Endometrium (tissue), 2 donors: ENCODE measurements around the gene STOML3.
A peak's percentile ranks its signal among the peaks of the same experiment; 100 is the strongest.

Experiments used
- FAIRE-seq: peaks from 2 replicates; lab custom pipeline; 2012; peaks lifted over from hg19 to GRCh38; lab: Jason Lieb, UNC
- donor health status: control.
- donor health status: control.

The STOML3 gene

DNA sequence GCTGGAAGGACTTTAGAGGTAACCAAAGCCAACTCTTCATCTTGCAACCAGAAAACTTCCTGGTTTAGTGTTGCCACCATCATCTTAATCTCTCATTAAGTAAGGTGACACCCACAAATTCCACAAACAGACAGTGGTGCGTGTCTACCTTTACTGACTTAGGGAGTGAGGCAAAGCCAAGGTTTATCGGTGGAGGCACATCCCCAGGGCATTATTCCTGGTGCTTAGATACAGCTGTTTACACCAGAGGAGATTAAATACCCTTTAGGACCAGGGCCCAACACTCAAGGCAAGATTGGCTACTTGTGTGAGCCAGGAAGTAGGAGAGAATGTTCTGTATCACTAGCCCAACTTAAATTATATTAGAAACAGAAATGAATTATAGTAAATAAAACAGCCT lies 9.5 kb downstream of the STOML3 start:
- no peak for FAIRE-seq

DNA sequence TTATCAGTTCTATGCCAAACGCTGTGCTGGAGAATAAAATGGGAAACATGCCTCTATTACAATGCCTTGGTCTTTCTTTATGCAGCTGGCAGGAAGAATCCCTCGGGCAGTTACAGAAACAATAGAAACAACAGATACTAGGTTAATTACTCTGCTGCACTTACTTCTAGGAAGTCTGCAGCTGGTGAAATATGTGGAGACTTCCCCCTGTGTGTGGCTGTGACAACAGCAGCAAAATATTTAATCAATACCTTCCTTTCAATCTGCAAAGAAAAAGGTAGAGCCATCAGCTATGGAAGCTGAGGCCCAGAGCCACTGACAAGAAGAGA lies 9.9 kb downstream of the STOML3 start:
- no peak for FAIRE-seq

DNA sequence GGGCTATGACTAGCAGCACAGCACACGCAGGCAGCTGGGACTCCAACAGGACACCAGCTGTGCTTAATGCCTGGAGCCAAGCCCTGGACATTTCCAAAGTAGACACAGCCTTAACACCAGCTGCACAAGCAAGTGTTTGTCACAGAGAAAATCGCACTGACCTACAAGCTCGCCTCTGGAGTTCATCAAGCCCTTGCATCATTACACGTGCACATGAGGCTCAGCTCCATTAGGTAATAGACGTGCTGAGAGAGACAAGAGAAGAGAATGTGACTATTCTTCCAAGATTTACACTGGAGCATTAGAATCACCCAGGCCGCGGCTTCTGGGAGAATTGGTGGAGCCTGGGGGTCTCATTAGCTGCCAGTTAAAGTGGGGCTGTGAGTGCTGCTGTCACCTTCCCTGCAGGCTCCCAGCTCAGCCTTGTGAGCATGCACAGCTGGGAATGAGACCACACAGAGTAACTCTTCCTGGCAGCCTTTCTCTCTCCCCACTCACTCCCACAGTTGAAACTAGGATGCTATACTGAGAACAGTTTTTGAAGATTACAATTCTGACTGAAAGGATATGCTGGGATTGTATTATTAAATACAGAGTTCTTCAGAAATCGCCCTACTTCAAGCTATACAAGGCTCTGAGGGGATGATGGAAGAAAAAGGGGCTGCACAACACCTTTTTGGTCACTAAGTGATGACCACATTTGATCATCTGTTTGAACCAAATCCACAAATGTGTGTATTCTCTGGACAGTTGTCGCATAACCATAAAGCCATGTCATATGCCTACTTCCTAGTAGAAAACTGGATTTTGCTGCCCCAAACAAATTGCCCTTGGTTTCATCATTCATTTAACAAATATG lies 10.5 kb downstream of the STOML3 start:
- FAIRE-seq: no peak

- FAIRE-seq: no peak
Measured at GRCh38 chr13:38970380-38971051, 20.1 kb downstream of the STOML3 start.

DNA sequence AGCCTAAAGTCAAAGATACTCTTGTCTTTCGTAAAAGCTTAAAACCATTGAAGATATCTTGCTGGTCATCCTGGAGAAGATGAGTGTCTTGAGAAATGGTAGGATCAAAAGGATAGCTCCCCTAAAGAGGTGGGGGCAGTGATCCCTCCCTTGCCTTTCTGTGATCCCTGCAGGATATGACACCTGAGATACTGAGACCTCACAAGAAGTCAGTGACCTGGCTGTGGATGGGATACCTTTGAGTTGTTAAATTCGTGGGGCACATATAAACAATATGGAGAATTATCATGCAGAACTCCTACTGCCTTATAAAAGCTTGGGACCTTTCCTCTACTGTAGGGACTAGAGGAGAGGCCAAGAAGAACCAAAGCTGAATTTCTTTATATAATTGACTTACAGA lies 21.4 kb downstream of the STOML3 start:
- no peak for FAIRE-seq

- FAIRE-seq: no peak
Measured at GRCh38 chr13:38967446-38967845, 23.2 kb downstream of the STOML3 start.

- FAIRE-seq: no peak
Measured at GRCh38 chr13:38965281-38965680, 25.4 kb downstream of the STOML3 start.

DNA sequence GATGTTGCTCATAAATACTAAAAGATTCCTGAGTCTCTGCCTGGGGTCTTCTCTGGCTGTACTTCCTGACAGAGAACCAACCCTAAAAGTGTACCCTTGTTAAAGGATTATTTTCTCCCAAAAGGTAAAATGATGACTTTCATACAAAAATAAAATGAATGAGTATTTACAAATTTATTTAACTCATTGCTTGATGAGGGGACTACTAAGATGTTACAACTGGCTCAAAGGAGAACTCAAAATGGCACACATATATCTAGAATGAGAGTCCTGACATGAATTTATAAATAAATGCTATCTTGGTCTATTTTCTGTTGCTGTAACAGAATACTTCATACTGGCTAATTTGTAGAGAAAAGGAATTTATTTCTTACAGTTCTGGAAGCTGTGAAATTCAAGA lies 30.5 kb downstream of the STOML3 start:
- no peak for FAIRE-seq

DNA sequence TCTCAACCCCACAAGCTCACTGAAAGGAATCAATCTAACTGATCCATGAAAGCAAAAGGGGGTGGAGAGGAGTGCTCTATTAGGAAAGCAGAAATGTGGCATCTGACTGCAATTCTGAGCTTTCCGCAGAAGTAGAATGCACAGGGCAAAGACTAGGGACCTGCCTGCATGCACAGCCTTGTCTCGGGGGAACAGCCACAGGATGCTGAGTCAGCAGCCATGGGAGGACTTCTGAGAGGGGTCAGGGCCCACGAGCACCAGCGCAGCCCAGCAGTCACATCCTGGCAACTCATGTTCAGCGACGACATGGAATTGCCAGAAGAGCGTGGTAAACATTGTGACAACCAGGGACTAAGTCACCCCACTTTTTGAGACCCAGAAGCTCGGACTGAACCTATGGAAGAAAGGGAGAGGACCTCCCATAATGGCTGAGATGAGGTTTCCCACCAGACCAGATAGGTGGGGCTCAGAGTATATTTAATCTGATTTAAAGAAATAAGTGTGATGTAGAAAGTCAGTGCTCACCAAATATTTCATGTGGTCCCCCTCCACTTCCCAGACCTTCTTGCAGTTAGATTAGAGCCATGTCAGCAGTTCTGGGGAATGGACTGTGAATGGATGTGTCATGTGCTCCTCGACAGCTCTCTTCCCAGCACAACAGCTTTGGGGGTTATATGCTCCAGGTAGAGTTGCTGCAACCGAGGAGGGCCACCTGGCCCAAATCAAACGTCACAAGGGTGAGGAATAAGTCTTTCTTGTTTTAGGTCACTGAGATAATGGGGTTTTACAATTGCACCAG lies 32.6 kb downstream of the STOML3 start:
- no peak for FAIRE-seq

GRCh38 chr13:38954844-38955243 lies 35.8 kb downstream of the STOML3 start:
- no peak for FAIRE-seq

GRCh38 chr13:38954291-38954690 lies 36.3 kb downstream of the STOML3 start:
- FAIRE-seq: no peak

GRCh38 chr13:38952827-38953226 lies 37.8 kb downstream of the STOML3 start:
- FAIRE-seq: no peak

DNA sequence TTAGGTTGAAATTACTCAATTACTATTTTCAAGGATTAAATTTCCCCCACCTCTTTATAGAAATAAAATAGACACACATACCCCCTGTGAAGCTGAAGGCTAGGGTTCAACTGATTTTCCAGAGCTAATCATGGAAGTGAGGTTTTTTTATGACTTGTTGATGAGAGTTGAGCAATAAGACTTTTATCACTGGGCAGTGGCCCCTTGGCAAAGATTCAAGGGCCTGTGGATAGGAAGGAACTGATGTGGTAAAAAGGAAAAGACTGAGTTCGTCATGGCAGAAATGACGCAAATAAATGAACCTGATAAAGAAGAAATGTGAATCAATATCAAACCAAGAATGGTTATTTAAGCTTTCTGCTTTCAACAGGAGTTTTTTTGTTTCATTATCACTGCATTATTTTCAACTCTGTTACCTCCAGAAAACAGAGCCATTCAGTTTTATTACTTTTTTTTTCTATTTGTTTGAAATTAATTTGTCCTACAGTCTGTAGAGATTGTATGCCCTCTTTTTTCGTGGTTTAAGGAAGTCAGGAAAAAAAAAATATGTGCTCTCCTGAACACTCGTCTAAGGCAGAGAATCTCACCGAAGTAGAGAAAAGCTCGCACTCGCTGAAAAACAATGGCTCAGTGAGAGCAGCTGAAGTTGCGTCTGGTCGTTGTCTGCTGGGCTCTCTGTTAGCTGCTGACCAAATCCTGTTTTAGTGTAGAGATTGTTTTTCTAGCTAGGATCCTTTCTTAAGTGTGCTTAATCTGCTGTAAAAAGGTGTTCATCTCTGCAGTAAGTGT lies 38.9 kb downstream of the STOML3 start:
- FAIRE-seq: no peak

DNA sequence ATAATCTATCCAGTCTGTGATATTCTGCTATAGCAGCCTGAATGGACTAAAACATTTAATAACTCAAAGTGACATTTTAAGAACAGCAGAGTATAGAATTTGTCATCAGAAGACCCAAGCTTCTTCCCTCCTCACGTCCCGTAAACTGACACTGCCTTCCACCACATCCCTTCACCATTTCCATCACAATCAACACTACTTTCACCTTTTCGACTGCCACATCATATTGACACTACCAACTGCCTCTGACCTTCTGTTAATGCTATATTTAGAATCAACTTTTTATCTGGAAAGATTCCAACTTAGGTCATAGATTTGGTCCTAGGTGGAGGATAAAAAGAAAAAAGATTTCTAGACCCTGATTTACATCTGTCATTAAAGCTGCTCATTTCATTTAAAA lies 39.6 kb downstream of the STOML3 start:
- no peak for FAIRE-seq

DNA sequence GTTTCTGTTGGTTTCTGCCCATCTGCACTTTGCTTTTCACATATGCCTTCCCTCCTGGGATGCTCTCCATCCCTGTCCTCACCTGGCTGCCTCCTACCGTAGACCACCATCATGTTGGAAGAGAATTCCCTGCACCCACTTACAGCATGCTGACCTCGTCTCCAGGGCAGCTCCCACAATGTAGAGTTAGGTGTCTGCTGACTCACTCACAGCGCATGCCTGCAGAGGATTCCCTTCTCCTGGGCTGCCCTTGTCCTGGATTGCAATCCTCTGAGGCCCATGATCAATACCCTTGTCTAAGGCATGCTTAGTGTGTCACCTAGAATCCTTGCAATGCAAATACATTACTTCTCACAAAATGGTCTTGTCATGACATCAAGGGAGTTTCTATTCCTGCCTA lies 43.6 kb downstream of the STOML3 start:
- FAIRE-seq: no peak

GRCh38 chr13:38944219-38944618 lies 46.4 kb downstream of the STOML3 start:
- no peak for FAIRE-seq

GRCh38 chr13:38943231-38943630 lies 47.4 kb downstream of the STOML3 start:
- no peak for FAIRE-seq

- FAIRE-seq: no peak
Measured at GRCh38 chr13:38941353-38941945, 49.2 kb downstream of the STOML3 start.

DNA sequence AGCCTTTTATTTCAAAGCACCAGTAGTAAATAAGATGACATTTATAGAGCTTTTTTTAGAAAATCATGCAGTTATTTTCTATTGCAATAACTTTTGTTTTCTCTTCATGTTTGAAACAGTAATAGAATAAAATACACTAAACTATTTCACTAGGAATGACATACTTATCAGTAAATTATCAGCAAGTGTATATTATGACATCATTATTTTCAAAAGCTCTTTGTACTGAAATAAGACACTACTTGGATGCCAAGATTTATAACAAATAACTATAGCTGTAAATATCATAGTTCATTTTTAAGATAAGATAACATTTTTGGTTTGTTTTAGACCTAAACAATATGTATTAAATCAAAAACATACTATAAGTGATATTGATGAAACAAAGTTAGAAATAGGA lies 56.8 kb downstream of the STOML3 start:
- peak; percentile 46 for FAIRE-seq

GRCh38 chr13:38922170-38922569 lies 68.5 kb downstream of the STOML3 start:
- FAIRE-seq: no peak

DNA sequence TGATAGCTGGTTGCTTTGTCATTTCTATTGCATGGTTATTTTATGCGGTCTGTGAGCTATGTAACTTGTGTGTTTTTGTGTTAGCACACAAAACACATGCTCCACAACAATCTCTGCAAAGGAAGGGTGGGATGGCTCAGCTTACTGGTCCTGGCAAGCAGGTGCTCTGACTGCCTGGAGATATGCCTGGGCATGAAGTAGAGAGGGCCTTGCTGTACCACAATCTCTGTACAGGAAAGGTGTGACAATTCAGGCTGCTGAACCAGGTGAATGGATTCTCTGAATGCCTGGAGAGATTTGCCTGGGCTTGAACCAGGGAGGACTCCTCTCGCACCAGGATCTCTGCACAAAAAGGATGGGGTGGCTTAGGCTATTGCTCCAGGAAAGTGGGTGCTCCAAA lies 69.5 kb downstream of the STOML3 start:
- FAIRE-seq: no peak
